ENCODE measurements around the gene DNAH14.

DNA sequence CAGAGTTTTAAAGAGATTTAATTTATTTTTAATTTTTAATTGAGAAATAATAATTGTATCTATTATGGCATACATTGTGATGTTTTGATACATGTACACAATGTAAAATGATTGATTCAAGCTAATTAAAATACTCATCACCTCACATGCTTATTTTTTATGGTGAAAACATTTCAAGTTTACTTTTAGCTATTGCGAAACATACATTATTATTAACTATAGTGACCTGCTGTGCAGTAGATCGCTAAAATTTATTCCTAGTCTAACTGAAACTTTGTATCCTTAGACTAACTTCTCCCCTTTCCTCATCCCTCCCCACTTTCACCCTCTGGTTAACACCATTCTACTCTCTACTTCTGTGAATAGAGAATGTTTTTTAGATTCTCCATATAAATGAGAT is 191.6 kb downstream of the DNAH14 start:
- TF ChIP-seq, protein P1, sequence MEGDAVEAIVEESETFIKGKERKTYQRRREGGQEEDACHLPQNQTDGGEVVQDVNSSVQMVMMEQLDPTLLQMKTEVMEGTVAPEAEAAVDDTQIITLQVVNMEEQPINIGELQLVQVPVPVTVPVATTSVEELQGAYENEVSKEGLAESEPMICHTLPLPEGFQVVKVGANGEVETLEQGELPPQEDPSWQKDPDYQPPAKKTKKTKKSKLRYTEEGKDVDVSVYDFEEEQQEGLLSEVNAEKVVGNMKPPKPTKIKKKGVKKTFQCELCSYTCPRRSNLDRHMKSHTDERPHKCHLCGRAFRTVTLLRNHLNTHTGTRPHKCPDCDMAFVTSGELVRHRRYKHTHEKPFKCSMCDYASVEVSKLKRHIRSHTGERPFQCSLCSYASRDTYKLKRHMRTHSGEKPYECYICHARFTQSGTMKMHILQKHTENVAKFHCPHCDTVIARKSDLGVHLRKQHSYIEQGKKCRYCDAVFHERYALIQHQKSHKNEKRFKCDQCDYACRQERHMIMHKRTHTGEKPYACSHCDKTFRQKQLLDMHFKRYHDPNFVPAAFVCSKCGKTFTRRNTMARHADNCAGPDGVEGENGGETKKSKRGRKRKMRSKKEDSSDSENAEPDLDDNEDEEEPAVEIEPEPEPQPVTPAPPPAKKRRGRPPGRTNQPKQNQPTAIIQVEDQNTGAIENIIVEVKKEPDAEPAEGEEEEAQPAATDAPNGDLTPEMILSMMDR (IDR thresholded peaks at IDR 0.05), result no peak
- no peak for TF ChIP-seq EP300 (IDR thresholded peaks at IDR 0.05)
